Measurements from ENCODE around the gene PEPD. TPM values are rescaled to one million over a fixed set of nuclear protein-coding genes. Genes with fewer than 3 reads are reported as not detected.
A peak's percentile ranks its signal among the peaks of the same experiment; 100 is the strongest.

PEPD gene
- polyA plus RNA-seq, 3 donors: 61.5 to 218 (median 171) TPM

- peaks cover 35% of the 10 kb centered on the region for H3K79me2 ChIP-seq (ENCODE audit: insufficient read depth, low read length)
- peak overlapping the region in 1 of 2 donors; percentile 90 for H3K27ac ChIP-seq (ENCODE audit: low read depth in 1 of 2, low read length in 2 of 2)
- Mint-ChIP-seq H3K27me3 (ENCODE audit: low read depth in 3 of 3) (peaks cover 0 to 4% (median 0%) of the 10 kb centered on the region in 3 donors), H3K36me3 (peaks cover 4 to 5% of the 10 kb centered on the region in 2 donors), H3K4me1 (peaks cover 52% of the 10 kb centered on the region), H3K9me3 (no peaks in the 10 kb centered on the region), H3K27ac (peak overlapping the region in 5 of 7 donors; percentile 40 to 94 (median 93)), H3K4me3 (no peak overlapping the region)
- DNase-seq: no peak
- intact Hi-C loops (cut with micrococcal nuclease): no loop called here
- H3K4me2 ChIP-seq (replicated peaks; ENCODE audit: extremely low read depth, low read length, poor library complexity, severe bottlenecking): peak overlapping the region; percentile 83
- H3K4me3 ChIP-seq (replicated peaks in 1 of 3; ENCODE audit: low read depth in 2 of 3, low read length in 3 of 3): no peak overlapping the region
- H3K9ac ChIP-seq (ENCODE audit: insufficient read depth, low read length, poor library complexity, severe bottlenecking): peak overlapping the region; percentile 65
- H3K4me1 ChIP-seq (ENCODE audit: control insufficient read depth in 1 of 2, insufficient read depth in 2 of 2, low read length in 2 of 2): peaks cover 52 to 54% of the 10 kb centered on the region in 2 donors
- TF ChIP-seq, protein P1, sequence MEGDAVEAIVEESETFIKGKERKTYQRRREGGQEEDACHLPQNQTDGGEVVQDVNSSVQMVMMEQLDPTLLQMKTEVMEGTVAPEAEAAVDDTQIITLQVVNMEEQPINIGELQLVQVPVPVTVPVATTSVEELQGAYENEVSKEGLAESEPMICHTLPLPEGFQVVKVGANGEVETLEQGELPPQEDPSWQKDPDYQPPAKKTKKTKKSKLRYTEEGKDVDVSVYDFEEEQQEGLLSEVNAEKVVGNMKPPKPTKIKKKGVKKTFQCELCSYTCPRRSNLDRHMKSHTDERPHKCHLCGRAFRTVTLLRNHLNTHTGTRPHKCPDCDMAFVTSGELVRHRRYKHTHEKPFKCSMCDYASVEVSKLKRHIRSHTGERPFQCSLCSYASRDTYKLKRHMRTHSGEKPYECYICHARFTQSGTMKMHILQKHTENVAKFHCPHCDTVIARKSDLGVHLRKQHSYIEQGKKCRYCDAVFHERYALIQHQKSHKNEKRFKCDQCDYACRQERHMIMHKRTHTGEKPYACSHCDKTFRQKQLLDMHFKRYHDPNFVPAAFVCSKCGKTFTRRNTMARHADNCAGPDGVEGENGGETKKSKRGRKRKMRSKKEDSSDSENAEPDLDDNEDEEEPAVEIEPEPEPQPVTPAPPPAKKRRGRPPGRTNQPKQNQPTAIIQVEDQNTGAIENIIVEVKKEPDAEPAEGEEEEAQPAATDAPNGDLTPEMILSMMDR (IDR thresholded peaks at IDR 0.05): no peak
- H3K36me3 ChIP-seq (replicated peaks in 1 of 2; ENCODE audit: control insufficient read depth in 1 of 2, insufficient read depth in 2 of 2, low read length in 2 of 2): no peaks in the 10 kb centered on the region
- no peaks in the 10 kb centered on the region for H3K9me3 ChIP-seq (replicated peaks in 1 of 2; ENCODE audit: control insufficient read depth in 1 of 2, insufficient read depth in 1 of 2, low read length in 2 of 2)
- 87% methylated on average over 21 of the region's 31 CpGs for WGBS (ENCODE audit: insufficient coverage)
- no peaks in the 10 kb centered on the region for H3K27me3 ChIP-seq (ENCODE audit: control insufficient read depth in 2 of 2, insufficient read depth in 2 of 2, low read length in 2 of 2)
- no peaks in the 10 kb centered on the region for H4K20me1 ChIP-seq (ENCODE audit: insufficient read depth, low read length)
- H2AFZ ChIP-seq (ENCODE audit: insufficient read depth, low read depth, low read length, poor library complexity, severe bottlenecking): no peak overlapping the region
These were observed 125.7 kb downstream of the PEPD start for GRCh38 chr19:33395561-33396550.

GRCh38 chr19:33394723-33395560 lies 126.6 kb downstream of the PEPD start:
- peak overlapping the region; percentile 83 for H3K4me2 ChIP-seq (replicated peaks; ENCODE audit: extremely low read depth, low read length, poor library complexity, severe bottlenecking)
- H3K4me1 ChIP-seq (ENCODE audit: control insufficient read depth in 1 of 2, insufficient read depth in 2 of 2, low read length in 2 of 2): peaks cover 62 to 63% of the 10 kb centered on the region in 2 donors

More at GRCh38 chr19:33394723-33395560, 126.6 kb downstream of the PEPD start:
- 40% methylated on average over 13 of the region's 19 CpGs for WGBS (ENCODE audit: insufficient coverage)
- Mint-ChIP-seq H3K4me1 (peaks cover 58% of the 10 kb centered on the region), H3K27me3 (ENCODE audit: low read depth in 3 of 3) (peaks cover 0 to 4% (median 0%) of the 10 kb centered on the region in 3 donors), H3K9me3 (no peaks in the 10 kb centered on the region), H3K36me3 (peaks cover 4 to 5% of the 10 kb centered on the region in 2 donors), H3K27ac (peak overlapping the region; percentile 85 to 98 (median 93)), H3K4me3 (peak overlapping the region; percentile 74 to 88)
- Histone ChIP-seq H3K9me3 (replicated peaks in 1 of 2; ENCODE audit: control insufficient read depth in 1 of 2, insufficient read depth in 1 of 2, low read length in 2 of 2) (no peaks in the 10 kb centered on the region), H3K36me3 (replicated peaks in 1 of 2; ENCODE audit: control insufficient read depth in 1 of 2, insufficient read depth in 2 of 2, low read length in 2 of 2) (no peaks in the 10 kb centered on the region), H2AFZ (ENCODE audit: insufficient read depth, low read depth, low read length, poor library complexity, severe bottlenecking) (peak overlapping the region; percentile 79), H3K27ac (ENCODE audit: low read depth in 1 of 2, low read length in 2 of 2) (peak overlapping the region; percentile 74 to 90), H3K27me3 (ENCODE audit: control insufficient read depth in 2 of 2, insufficient read depth in 2 of 2, low read length in 2 of 2) (no peaks in the 10 kb centered on the region), H3K9ac (ENCODE audit: insufficient read depth, low read length, poor library complexity, severe bottlenecking) (peak overlapping the region; percentile 65), H4K20me1 (ENCODE audit: insufficient read depth, low read length) (no peaks in the 10 kb centered on the region), H3K79me2 (ENCODE audit: insufficient read depth, low read length) (peaks cover 43% of the 10 kb centered on the region), H3K4me3 (replicated peaks in 1 of 3; ENCODE audit: low read depth in 2 of 3, low read length in 3 of 3) (peak overlapping the region in 2 of 3 experiments; percentile 13 to 69)
- DNase-seq: no peak
- intact Hi-C loops (cut with micrococcal nuclease): no loop called here
- TF ChIP-seq, protein P1 (IDR thresholded peaks at IDR 0.05): no peak
